Measurements from ENCODE around the gene ANK2. TPM values are rescaled to one million over a fixed set of nuclear protein-coding genes. Genes with fewer than 3 reads are reported as not detected.
A peak's percentile ranks its signal among the peaks of the same experiment; 100 is the strongest.

Gene ANK2
- total RNA-seq, 1 experiment from 2014 or later = 0.08 TPM

DNA sequence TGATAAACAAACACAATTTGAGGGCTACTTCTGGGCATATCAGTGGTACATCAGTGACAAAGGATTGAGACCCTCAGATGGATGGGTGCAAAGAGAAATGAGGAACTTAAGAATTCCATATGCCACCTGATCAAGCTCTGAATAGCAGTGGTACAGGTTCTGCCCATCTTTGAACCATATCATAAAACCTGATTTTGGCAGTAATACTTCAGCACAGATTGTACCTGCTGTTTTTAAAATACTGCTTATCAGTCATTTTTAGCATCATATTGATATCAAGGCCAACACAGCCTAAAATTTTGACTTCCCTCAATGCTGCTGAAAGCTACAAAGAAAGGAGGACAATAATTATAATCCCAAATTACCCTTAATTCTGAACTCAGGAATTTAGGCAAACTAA lies 41.5 kb downstream of the ANK2 start:
- no peak for DNase-seq (ENCODE audit: low spot score)

- no peak for DNase-seq (ENCODE audit: low spot score)
Measured at GRCh38 chr4:113094331-113094730, 44.9 kb downstream of the ANK2 start.

- DNase-seq (ENCODE audit: low spot score) = peak; percentile 50
Measured at GRCh38 chr4:113094802-113095201, 45.3 kb downstream of the ANK2 start.

DNA sequence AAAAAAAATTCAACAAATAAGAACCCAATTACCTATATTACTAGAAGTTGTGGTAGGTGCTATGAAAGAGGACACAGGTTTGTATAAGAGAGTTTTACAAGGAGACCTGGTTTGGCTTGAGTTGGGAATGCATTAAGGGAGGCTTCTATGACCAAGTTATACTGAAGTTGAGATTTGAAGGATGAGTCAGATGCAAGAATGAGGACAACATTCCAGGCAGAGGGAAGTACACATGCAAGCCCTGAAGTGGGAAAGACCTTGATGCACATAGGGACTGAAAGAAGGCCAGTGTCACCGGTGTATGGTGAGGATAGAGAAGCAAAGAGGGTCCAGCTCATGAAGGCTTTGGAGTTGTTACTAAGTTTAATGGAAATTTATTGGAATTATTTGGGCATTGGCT lies 52.2 kb downstream of the ANK2 start:
- DNase-seq (ENCODE audit: low spot score) = no peak

GRCh38 chr4:113103556-113103955 lies 54.1 kb downstream of the ANK2 start:
- no peak for DNase-seq (ENCODE audit: low spot score)

DNA sequence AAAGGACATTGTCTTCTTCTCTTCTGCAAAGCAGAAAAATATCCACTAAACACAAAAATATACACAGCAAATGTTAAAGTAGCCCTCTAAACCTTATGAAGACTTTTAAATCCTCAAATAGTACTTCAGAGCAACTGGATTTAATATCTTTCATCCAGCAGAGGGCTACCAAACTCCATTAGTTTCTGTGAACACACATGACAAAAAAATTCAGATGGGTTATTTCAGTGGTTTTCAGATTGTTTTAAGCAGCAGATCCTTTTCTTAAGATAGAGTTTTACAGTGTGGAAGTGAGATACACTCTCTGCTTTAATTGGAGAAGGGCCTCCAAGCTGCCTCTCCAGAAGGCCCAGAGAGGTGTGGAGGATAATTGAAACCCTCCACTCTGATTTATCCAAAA lies 56.7 kb downstream of the ANK2 start:
- peak; percentile 62 for DNase-seq (ENCODE audit: low spot score)

GRCh38 chr4:113109106-113109718 lies 59.8 kb downstream of the ANK2 start:
- DNase-seq (ENCODE audit: low spot score) = peak; percentile 45

GRCh38 chr4:113112338-113112978 lies 63.0 kb downstream of the ANK2 start:
- DNase-seq (ENCODE audit: low spot score) = no peak

GRCh38 chr4:113113151-113113550 lies 63.7 kb downstream of the ANK2 start:
- DNase-seq (ENCODE audit: low spot score) = no peak

DNA sequence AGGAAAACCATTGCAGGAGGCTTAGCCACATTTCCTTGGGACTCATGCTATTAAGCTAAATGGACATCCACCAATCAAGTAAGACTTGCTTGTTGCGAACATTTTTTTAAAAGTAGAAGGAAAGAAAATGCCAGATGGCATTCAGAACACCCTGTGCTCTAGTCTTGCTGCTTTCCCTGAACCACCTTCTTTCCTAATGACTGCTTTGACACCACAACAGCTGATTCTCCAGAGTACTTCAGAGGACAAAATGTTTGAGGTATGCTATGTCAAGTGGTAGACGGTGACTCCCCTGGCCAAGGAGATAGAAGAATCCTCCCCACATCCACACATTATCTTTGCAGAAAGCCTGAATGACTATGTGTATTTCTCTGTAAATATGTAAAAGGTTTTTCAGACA lies 65.4 kb downstream of the ANK2 start:
- DNase-seq (ENCODE audit: low spot score) = no peak

GRCh38 chr4:113116414-113117357 lies 67.2 kb downstream of the ANK2 start:
- DNase-seq (ENCODE audit: low spot score) = no peak

GRCh38 chr4:113117358-113117702 lies 67.9 kb downstream of the ANK2 start:
- DNase-seq (ENCODE audit: low spot score) = no peak

DNA sequence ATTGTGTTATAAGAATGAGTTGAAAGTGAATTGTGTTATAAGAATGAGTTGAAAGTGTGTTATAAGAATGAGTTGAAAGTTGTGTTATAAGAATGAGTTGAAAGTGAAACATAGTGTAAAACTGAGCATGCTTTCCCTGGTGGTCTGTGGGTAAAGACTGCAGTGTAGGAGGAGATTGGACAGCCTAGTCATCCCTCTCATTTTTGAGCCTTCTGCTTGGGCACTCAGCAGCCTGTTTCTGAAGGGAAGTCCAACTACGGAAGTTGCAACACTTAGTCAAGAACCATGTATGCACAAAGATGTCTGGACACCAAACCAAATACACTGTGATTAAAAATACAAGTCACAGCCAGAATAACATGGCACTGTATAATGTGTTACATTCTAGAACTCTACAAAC lies 72.6 kb downstream of the ANK2 start:
- no peak for DNase-seq (ENCODE audit: low spot score)

- DNase-seq (ENCODE audit: low spot score) = peak; percentile 45
Measured at GRCh38 chr4:113125418-113125817, 76.0 kb downstream of the ANK2 start.

- no peak for DNase-seq (ENCODE audit: low spot score)
Measured at GRCh38 chr4:113131136-113131535, 81.7 kb downstream of the ANK2 start.

DNA sequence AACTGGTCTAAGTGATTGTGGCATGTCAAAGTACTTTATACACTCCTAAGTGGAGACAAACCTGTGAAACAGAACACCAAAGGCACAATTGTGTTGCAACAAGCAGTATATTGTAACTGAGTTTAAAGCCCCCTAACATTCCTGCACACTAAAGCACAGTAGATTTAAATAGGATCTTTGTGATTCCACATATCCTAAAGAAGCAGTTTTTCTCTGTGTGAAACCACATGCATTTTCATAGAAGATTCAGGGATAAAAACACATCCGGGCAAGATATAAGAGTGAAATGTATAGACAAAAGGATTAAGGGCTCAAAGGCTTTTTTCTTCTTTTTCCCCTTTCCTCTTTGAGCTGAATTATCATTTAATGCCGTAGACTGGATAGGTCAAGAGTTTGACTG lies 82.2 kb downstream of the ANK2 start:
- DNase-seq (ENCODE audit: low spot score) = no peak

- DNase-seq (ENCODE audit: low spot score) = peak; percentile 72
Measured at GRCh38 chr4:113141901-113142346, 92.5 kb downstream of the ANK2 start.

GRCh38 chr4:113142351-113142750 lies 92.9 kb downstream of the ANK2 start:
- DNase-seq (ENCODE audit: low spot score) = no peak

DNA sequence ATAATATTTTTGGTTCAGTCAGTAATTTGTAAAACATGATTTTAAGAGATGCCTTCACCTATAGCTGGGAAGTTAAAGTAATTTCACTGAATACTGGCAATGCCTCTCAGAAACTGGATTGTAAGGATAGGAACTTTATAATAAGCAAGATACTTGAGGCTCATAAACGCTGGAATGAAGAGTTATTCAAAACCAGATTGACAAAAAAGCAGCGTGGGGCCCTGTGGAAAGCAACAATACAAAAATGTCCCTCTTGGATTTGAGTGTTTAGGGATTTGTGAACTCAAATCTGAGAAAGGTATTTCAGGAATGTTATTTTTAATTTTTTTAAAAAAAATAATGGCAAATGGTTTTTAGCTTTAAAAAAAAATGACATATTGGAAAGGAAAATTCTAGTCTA lies 94.6 kb downstream of the ANK2 start:
- no peak for DNase-seq (ENCODE audit: low spot score)

DNA sequence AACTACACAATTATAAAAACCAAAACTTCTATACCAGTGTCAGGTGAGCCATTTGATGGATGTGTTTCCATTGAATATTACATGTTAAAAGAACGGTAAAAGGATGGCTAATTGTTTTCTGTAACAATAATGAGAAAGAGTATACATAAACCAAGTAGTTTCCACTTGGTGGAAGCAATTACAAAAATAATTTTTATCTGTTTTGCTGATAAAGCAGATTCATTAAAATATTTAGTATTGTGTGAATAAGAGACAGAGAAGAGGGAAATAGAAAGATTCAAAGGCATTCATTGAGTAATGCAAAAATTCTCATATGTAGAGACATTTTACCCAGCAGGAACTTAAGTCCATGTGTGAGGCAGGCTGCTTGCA lies 95.7 kb downstream of the ANK2 start:
- no peak for DNase-seq (ENCODE audit: low spot score)

DNA sequence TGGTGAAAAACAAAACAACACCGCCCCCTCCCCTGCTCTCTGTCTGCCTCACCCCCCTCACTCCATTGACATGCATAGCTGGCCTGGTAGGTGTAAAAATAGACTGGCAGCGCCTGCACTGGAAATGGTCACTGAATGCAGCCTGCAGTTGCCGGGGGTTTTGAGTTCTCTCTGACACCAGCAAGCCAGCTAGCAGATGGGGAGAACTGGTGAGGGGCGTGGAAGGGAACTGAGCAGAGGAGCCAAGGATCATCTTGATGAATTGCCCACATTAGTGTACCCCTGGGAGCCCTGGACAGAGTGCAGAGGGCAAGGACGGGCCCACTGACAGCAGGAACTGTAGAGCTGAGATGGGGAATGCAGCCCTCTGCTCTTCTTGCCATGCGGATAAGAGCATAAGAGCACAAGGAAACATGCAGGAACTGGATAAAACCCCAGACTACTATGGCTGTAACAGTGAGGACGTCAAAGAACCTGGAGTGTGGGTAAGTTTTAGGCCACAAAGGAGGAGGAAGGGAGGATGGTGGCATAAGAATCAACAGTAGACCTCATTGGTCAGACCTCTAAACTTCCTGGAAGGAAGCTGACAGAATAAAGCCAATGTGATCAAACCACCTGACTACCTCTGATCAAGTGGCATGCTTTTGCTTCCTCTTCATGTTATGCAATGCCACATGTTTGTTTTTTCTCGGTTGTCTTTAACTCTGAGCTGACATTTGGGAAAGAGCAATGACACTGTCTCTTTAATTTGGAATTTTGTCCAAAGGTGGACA lies 96.3 kb downstream of the ANK2 start:
- DNase-seq (ENCODE audit: low spot score) = no peak

- DNase-seq (ENCODE audit: low spot score) = no peak
Measured at GRCh38 chr4:113146876-113147358, 97.5 kb downstream of the ANK2 start.
